GM11168 (cell line): ENCODE results near the gene NOC4L.

Source experiments
- in situ Hi-C: fragments of 300-500 bp; cut with MboI; formaldehyde crosslinking; loops from one replicate; pipeline ENCODE4 v1.12.0; 2022; ENCODE audit warnings: low sequenced_read_pairs; ENCODE audit not compliant: unreplicated experiment

Gene NOC4L

GRCh38 chr12:132165584-132165983 is 21.3 kb downstream of the NOC4L start:
- in situ Hi-C loops: no loop called here

- in situ Hi-C loops: no loop called here
Measured at GRCh38 chr12:132166093-132166492, 21.8 kb downstream of the NOC4L start.

- in situ Hi-C loops: no loop called here
Measured at GRCh38 chr12:132166801-132167591, 22.7 kb downstream of the NOC4L start.

- in situ Hi-C loops: no loop called here
Measured at GRCh38 chr12:132167611-132168310, 23.5 kb downstream of the NOC4L start.

- in situ Hi-C loops: no loop called here
Measured at GRCh38 chr12:132168311-132169031, 24.2 kb downstream of the NOC4L start.

GRCh38 chr12:132169376-132169775 is 25.1 kb downstream of the NOC4L start:
- in situ Hi-C loops: no loop called here

GRCh38 chr12:132170094-132170636 is 25.9 kb downstream of the NOC4L start:
- in situ Hi-C loops: no loop called here

- in situ Hi-C loops: no loop called here
Measured at GRCh38 chr12:132170637-132171292, 26.5 kb downstream of the NOC4L start.

GRCh38 chr12:132171293-132171967 is 27.2 kb downstream of the NOC4L start:
- in situ Hi-C loops: no loop called here

GRCh38 chr12:132171968-132172521 is 27.8 kb downstream of the NOC4L start:
- in situ Hi-C loops: no loop called here

GRCh38 chr12:132172619-132173018 is 28.4 kb downstream of the NOC4L start:
- in situ Hi-C loops: no loop called here

GRCh38 chr12:132173135-132174014 is 29.1 kb downstream of the NOC4L start:
- in situ Hi-C loops: no loop called here

GRCh38 chr12:132174015-132174838 is 30.0 kb downstream of the NOC4L start:
- in situ Hi-C loops: no loop called here

GRCh38 chr12:132174839-132175490 is 30.7 kb downstream of the NOC4L start:
- in situ Hi-C loops: no loop called here

GRCh38 chr12:132175496-132176384 is 31.5 kb downstream of the NOC4L start:
- in situ Hi-C loops: no loop called here

GRCh38 chr12:132176385-132176919 is 32.2 kb downstream of the NOC4L start:
- in situ Hi-C loops: no loop called here
